ENCODE data around the gene MFAP2.
"Not testable (repeated sequence)": the region's sequence is repeated elsewhere in the genome, so short reads cannot be mapped to it uniquely, and the experiment has no call there.

Gene MFAP2

GRCh38 chr1:16979475-16980327 is 719 bp downstream of the MFAP2 start:
- DNase-seq (ENCODE audit: low spot score): no peak

DNA sequence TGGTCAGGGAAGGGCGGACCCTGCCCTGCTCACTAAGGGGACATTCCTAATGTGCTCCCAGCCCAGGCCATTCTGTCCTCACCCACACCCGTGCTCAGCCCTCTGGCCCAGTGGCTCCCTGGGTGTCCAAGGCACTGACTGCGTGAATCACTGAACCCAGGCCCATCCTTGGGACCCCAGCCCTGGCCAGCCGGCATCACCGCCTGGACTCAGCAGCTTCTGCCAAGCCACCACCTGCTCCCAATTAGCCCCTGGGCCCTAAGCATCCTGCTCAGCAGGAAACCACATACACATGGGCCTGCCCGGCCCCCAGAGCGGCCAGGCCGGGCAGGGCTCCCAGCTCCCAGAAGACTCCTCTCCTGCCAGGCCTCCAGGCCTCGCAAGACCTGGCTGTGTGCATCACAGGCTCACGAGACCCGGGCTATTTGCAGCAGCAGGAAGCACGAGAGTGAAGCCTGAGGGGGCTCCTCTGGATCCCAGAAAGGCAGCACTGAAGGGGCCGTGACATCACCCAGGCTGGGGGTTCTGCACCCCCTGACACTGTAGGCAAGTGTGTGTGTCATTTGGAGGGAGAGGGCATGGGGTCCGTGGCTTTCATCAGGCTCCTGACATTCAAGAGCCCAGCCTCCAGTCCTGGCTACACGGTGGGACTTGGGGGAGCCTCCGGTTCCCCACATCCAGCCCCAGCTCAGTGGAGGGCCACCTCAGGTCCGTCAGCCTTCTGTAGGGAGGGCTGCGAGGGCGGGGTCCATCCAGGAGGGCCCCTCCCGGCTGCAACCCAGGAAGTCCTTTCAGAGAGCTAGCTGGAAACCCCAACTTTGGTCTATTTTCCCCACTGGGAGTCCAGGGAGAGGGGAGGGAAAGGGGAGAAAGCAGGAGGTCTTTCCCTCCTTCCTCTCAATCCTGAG is 1.6 kb downstream of the MFAP2 start:
- DNase-seq (ENCODE audit: low spot score): no peak

DNA sequence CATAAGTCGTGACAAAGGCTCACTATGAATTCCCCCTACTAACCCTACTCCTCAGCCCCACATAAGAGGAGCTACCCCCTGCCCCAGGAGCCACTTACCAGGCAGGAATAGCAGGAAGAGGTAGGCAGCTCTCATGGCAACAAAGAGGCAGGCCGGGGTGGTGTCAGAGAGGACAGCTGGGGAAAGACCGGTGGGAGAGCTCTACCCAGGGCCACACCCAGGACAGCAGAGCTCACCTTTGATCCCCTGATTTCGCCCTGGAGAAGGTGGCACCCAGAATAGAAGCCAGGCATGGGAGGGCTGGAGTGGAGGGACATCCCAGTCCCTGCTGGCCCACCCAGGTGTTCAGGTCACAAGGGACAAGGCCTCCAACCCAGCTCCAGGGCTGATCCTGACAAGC is 2.3 kb downstream of the MFAP2 start:
- DNase-seq (ENCODE audit: low spot score): no peak

GRCh38 chr1:16977377-16977776 is 3.0 kb downstream of the MFAP2 start:
- no peak for DNase-seq (ENCODE audit: low spot score)

- no peak for DNase-seq (ENCODE audit: low spot score)
Measured at GRCh38 chr1:16976966-16977365, 3.5 kb downstream of the MFAP2 start.

GRCh38 chr1:16975838-16976237 is 4.6 kb downstream of the MFAP2 start:
- DNase-seq (ENCODE audit: low spot score): no peak

- no peak for DNase-seq (ENCODE audit: low spot score)
Measured at GRCh38 chr1:16975211-16975610, 5.2 kb downstream of the MFAP2 start.

DNA sequence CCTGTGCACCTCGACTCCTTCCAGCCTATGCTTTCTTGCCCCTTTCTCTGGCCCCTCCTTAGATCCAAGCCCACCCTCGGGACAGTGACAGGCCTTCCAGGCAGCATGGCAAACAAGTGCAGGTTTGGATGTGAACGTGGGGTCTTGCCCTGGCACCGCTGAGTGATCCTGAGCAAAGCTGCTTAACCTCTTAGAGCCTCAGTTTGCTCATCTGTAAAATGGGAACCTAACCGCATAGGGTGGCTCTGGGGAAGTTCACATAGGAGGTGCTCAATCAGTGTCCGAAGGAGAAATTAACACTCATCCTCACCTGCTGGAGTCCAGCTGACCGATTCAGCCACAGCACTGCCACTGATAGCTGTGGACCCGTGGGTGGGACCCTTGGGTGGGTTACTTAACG is 7.2 kb downstream of the MFAP2 start:
- DNase-seq (ENCODE audit: low spot score): no peak

GRCh38 chr1:16972189-16972895 is 8.1 kb downstream of the MFAP2 start:
- DNase-seq (ENCODE audit: low spot score): no peak

DNA sequence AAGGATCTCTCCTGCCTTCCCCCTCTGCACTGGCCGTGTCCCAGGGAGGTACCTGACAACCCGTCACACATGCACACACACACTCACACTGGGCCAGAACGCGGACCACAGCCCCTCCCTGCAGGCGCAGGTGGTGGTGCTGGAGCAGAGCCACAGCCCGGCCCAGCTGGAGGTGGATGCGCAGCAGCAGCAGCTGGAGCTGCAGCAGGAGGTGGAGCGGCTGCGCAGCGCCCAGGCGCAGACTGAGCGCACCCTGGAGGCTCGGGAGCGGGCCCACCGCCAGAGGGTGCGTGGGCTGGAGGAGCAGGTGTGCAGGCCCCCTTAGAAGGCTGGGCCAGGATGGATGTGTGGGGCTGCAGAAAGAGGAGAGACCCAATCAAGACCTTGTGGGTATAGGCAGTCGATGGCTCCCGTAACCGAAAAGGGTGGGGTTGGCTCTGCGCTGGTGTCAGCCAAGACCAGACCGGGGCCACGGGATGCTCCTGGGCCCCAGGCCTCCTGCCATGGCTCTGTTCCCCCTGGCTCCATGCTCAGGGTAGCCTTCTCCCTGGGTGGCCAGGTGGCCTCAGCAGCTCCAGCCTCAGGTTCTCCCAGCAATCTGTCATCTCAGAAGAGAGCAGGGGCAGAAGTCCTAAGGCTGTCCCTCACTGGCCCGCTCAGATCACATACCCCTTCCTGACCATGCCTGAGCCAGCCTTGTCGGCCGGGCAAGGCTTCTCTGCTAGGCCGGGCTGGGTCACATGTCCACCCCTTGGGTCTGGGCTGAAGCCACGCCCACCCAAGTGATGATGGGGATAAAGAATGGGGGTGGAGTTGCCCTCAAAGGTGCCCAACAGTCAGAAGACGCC is 8.9 kb downstream of the MFAP2 start:
- no peak for DNase-seq (ENCODE audit: low spot score)

DNA sequence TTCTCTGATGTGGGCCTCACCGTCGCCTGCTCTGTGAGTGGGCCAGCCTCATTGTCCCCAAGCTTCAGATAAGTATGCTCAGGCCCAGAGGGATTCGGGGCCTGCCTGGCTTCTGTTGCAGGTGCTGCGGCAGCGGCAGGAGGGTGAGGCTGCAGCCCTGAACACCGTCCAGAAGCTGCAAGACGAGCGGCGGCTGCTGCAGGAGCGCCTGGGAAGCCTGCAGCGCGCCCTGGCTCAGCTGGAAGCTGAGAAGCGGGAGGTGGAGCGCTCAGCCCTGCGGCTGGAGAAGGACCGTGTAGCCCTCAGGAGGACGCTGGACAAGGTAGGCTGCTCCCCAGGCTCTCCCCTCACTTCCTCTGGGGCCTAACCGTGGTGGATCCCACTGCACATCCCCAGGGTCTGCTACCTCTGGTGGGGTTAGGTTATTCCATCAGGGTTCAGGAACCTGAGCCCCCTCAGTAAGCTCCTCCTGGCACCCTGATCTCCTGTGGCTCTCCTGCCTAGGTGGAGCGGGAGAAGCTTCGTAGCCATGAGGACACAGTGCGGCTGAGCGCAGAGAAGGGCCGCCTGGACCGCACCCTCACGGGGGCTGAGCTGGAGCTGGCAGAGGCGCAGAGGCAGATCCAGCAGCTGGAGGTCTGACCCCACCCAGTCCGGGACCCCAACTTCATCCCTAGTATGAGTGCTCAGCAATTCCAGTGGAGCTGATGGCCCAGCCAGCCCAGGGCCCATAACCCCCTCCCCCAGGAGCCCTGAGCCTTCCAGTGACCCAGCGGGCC is 10.1 kb downstream of the MFAP2 start:
- DNase-seq (ENCODE audit: low spot score): no peak

DNA sequence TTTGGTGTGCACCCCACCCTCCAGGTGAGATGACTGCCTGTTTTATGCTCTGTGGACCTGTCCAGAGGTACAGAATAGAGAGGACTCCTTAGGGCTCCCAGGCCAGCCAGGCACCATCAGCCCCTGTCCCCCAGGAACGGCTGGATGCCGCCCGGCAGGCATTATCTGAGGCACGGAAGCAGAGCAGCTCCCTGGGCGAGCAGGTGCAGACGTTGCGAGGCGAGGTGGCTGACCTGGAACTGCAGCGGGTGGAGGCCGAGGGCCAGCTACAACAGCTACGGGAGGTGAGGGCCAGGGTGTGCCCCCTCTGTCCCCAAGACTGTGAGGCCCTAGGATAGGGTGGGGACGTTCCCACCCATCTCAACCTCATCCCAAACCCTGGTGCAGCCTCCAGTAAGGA is 10.8 kb downstream of the MFAP2 start:
- DNase-seq (ENCODE audit: low spot score): no peak

- no peak for DNase-seq (ENCODE audit: low spot score)
Measured at GRCh38 chr1:16969057-16969611, 11.3 kb downstream of the MFAP2 start.

GRCh38 chr1:16968372-16968771 is 12.0 kb downstream of the MFAP2 start:
- no peak for DNase-seq (ENCODE audit: low spot score)

DNA sequence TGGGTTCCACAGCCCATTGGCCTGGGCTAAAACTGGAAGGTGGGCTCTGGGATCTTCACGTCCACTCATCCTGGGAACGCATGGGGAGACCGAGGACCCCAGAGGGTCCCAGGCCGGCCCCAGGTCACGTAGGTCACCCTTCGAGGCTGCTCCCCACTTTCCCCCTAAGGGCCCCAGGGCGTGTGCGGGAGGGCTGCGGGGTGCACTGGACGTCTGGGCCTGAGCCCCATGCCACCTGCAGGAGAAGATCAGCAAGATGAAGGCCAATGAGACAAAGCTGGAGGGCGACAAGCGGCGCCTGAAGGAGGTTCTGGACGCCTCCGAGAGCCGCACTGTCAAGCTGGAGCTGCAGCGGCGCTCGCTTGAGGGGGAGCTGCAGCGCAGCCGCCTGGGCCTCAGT is 12.5 kb downstream of the MFAP2 start:
- no peak for DNase-seq (ENCODE audit: low spot score)

DNA sequence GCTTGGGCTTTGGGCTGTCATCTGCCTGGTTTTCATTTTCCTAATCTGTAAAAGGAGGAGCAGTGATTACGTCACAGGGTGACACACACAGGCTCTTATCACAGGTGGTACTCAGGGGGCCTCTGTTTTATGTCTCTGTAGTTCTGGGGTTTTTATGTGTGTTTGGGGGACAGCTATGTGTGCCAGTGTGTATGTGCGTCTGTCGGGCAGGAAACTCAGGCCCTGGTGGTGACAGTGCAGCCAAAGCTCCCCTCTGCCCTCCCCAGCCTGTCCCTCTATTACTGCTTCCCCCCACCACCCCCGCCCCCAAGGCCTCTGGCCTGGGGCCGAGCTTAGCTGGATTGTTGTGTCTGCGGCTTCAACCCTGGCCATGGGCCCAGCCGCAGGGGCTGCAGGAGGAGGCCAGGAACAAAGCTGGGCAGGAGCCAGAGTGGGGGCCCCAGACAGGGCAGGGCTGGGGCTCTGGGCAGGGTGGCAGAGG is 13.3 kb downstream of the MFAP2 start:
- no peak for DNase-seq (ENCODE audit: low spot score)

GRCh38 chr1:16966282-16966681 is 14.1 kb downstream of the MFAP2 start:
- no peak for DNase-seq (ENCODE audit: low spot score)

DNA sequence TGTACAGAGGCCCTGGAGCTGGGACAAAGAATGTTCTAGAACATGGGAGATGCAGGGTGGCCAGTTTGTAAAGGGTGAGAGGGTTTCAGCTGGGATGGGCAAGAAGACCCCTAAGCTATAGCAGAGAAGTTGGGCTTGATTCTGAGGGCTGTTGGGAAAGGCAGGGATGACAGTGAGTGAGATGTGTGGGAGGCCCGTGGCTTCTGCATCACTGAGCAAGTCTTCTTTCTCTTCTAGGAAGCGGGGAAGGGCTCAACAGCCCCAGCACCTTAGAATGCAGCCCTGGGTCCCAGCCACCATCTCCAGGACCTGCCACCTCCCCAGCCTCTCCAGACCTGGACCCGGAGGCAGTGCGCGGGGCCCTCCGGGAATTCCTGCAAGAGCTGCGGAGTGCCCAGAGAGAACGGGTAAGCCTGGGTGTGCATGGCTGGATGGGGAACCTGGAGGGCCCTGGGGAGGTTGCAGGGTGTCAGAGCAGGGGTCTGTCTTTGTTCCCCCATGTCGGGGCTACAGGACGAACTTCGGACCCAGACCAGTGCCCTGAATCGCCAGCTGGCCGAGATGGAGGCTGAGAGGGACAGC is 14.8 kb downstream of the MFAP2 start:
- DNase-seq (ENCODE audit: low spot score): no peak

GRCh38 chr1:16964169-16964568 is 16.3 kb downstream of the MFAP2 start:
- DNase-seq (ENCODE audit: low spot score): not testable (repeated sequence)
